Left ventricle myocardium inferior (tissue), 1 donor: ENCODE results near the gene RFC3. TPM values are rescaled to one million over a fixed set of nuclear protein-coding genes. Genes with fewer than 3 reads are reported as not detected.
"Not testable (repeated sequence)": the region's sequence is repeated elsewhere in the genome, so short reads cannot be mapped to it uniquely, and the experiment has no call there.

Experiments used
- DNase-seq: peaks from one replicate; pipeline ENCODE4 v3.0.0-alpha.2; 2020
- H3K27ac ChIP-seq: fragments of 200-600 bp; replicated peaks from 2 replicates; pipeline ENCODE4 v1.8.0; 2021
- H3K27me3 ChIP-seq: fragments of 200-600 bp; 2 replicates; pipeline ENCODE4 v1.8.0; 2021; ENCODE audit warnings: low read depth
- H3K36me3 ChIP-seq: fragments of 200-600 bp; 2 replicates; pipeline ENCODE4 v1.8.0; 2021
- H3K4me1 ChIP-seq: fragments of 200-600 bp; 2 replicates; pipeline ENCODE4 v1.8.0; 2021
- H3K4me3 ChIP-seq: fragments of 200-600 bp; 2 replicates; pipeline ENCODE4 v1.8.0; 2021; ENCODE audit warnings: mild to moderate bottlenecking, moderate library complexity
- H3K9me3 ChIP-seq: fragments of 200-600 bp; replicated peaks from 2 replicates; pipeline ENCODE4 v1.8.0; 2021
- CTCF ChIP-seq: fragments of 200-600 bp; IDR thresholded peaks from 2 replicates; pipeline ENCODE4 v1.8.0; 2021; ENCODE audit warnings: antibody characterized with exemption, mild to moderate bottlenecking, borderline replicate concordance
- intact Hi-C: fragments of 100-400 bp; cut with micrococcal nuclease; formaldehyde crosslinking; loops from one replicate; pipeline ENCODE4 v1.11.0; 2022
- total RNA-seq: library from RNA; stranded (reverse); fragmentation: NEBNext Ultra II Directional; extraction: Animal tissue kit (Norgen Biotek cat#: 25700); gene quantifications from one replicate; pipeline ENCODE4 v1.2.1, GENCODE V29; 2021
- donor health status: DM: no; HTN: yes; CAD: no; lungs with severe emphysema.

RFC3 gene
- total RNA-seq, 1 donor from 2014 or later = 4.2 TPM

- Histone ChIP-seq H3K27me3 (no peaks in the 10 kb centered on the region), H3K27ac (no peak overlapping the region), H3K9me3 (peaks cover 5% of the 10 kb centered on the region), H3K4me3 (no peak overlapping the region), H3K4me1 (no peaks in the 10 kb centered on the region), H3K36me3 (no peaks in the 10 kb centered on the region)
- intact Hi-C loops = no loop called here
- DNase-seq = no peak
- no peak for TF ChIP-seq CTCF
These were observed 35.3 kb upstream of the RFC3 start for GRCh38 chr13:33782631-33783030.

GRCh38 chr13:33783212-33783611 lies 34.7 kb upstream of the RFC3 start:
- H3K27me3 ChIP-seq, H3K9me3 ChIP-seq, H3K4me3 ChIP-seq, DNase-seq, H3K4me1 ChIP-seq, intact Hi-C loops, H3K27ac ChIP-seq, H3K36me3 ChIP-seq: not testable (repeated sequence)

GRCh38 chr13:33784738-33785137 lies 33.2 kb upstream of the RFC3 start:
- H3K4me3 ChIP-seq = no peak overlapping the region
- no peak for DNase-seq
- no peak overlapping the region for H3K27ac ChIP-seq
- intact Hi-C loops = no loop called here
- H3K36me3 ChIP-seq = no peaks in the 10 kb centered on the region
- TF ChIP-seq CTCF = no peak
- H3K9me3 ChIP-seq = peaks cover 5% of the 10 kb centered on the region
- no peaks in the 10 kb centered on the region for H3K4me1 ChIP-seq
- no peaks in the 10 kb centered on the region for H3K27me3 ChIP-seq

GRCh38 chr13:33785384-33785783 lies 32.6 kb upstream of the RFC3 start:
- Histone ChIP-seq H3K4me1 (no peaks in the 10 kb centered on the region), H3K4me3 (no peak overlapping the region), H3K36me3 (no peaks in the 10 kb centered on the region), H3K27me3 (no peaks in the 10 kb centered on the region), H3K9me3 (peaks cover 5% of the 10 kb centered on the region), H3K27ac (no peak overlapping the region)
- intact Hi-C loops = no loop called here
- TF ChIP-seq CTCF = no peak
- no peak for DNase-seq

GRCh38 chr13:33787051-33787591 lies 30.8 kb upstream of the RFC3 start:
- H3K9me3 ChIP-seq = peaks cover 21% of the 10 kb centered on the region
- no peaks in the 10 kb centered on the region for H3K4me1 ChIP-seq
- peak overlapping the region; percentile 48 for H3K4me3 ChIP-seq
- H3K27ac ChIP-seq = no peak overlapping the region
- intact Hi-C loops = no loop called here
- no peak for TF ChIP-seq CTCF
- no peak for DNase-seq
- H3K36me3 ChIP-seq = no peaks in the 10 kb centered on the region
- H3K27me3 ChIP-seq = no peaks in the 10 kb centered on the region

GRCh38 chr13:33789066-33789606 lies 28.8 kb upstream of the RFC3 start:
- Histone ChIP-seq H3K27ac (no peak overlapping the region), H3K27me3 (no peaks in the 10 kb centered on the region), H3K4me1 (no peaks in the 10 kb centered on the region), H3K4me3 (no peak overlapping the region), H3K36me3 (no peaks in the 10 kb centered on the region), H3K9me3 (peaks cover 33% of the 10 kb centered on the region)
- intact Hi-C loops = no loop called here
- TF ChIP-seq CTCF = no peak
- DNase-seq = no peak
